Lung (tissue), 12 donors: ENCODE data around the gene SRCIN1. TPM values are rescaled to one million over a fixed set of nuclear protein-coding genes. Genes with fewer than 3 reads are reported as not detected.

ENCODE experiments used
- ATAC-seq: fragments of 200-7000 bp; cut with Tn5 transposase; one replicate; pipeline ENCODE4 v1.9.1; 2020; ENCODE audit warnings: moderate number of reproducible peaks; ENCODE audit not compliant: insufficient read depth, low FRiP score
- DNase-seq, 3 donors: peaks; one replicate each; pipeline ENCODE4 v3.0.0-alpha.2; 2013 to 2017
- H3K27ac ChIP-seq, 2 donors: one replicate each; pipeline ENCODE4 v1.5.1; 2013; ENCODE audit warnings: mild to moderate bottlenecking in 2 of 2, moderate library complexity in 2 of 2, control low read depth in 1 of 2, inconsistent platforms in 1 of 2, low read depth in 1 of 2, low read length in 1 of 2
- H3K27me3 ChIP-seq, 3 donors: one replicate each; pipeline ENCODE4 v1.5.1; 2013; ENCODE audit warnings: low read length in 2 of 3; ENCODE audit not compliant: control insufficient read depth in 3 of 3, insufficient read depth in 3 of 3
- H3K36me3 ChIP-seq, 4 donors: one replicate each; pipeline ENCODE4 v1.5.1; 2013; ENCODE audit warnings: low read length in 4 of 4, mild to moderate bottlenecking in 1 of 4, moderate library complexity in 1 of 4; ENCODE audit not compliant: control insufficient read depth in 4 of 4, insufficient read depth in 4 of 4
- H3K4me1 ChIP-seq, 5 donors: one replicate each; pipeline ENCODE4 v1.5.1; 2013; ENCODE audit warnings: low read length in 5 of 5, mild to moderate bottlenecking in 2 of 5, moderate library complexity in 1 of 5; ENCODE audit not compliant: control insufficient read depth in 5 of 5, insufficient read depth in 5 of 5
- H3K4me3 ChIP-seq: one replicate; pipeline ENCODE4 v1.5.1; 2013; ENCODE audit warnings: mild to moderate bottlenecking, control low read depth, moderate library complexity
- H3K9ac ChIP-seq, 2 donors: one replicate each; pipeline ENCODE4 v1.5.1; 2013; ENCODE audit warnings: low read length in 2 of 2, control low read depth in 1 of 2; ENCODE audit not compliant: insufficient read depth in 1 of 2
- H3K9me3 ChIP-seq, 4 donors: one replicate each; pipeline ENCODE4 v1.5.1; 2013; ENCODE audit warnings: low read length in 3 of 4, mild to moderate bottlenecking in 1 of 4, moderate library complexity in 1 of 4; ENCODE audit not compliant: control insufficient read depth in 4 of 4, insufficient read depth in 3 of 4
- whole genome bisulfite sequencing, 2 donors: extraction: QIAGEN DNeasy Blood & Tissue Kit; methylation state at CpG; one replicate each; pipeline ENCODE4 v1.1.7; 2013; 5-methylcytosine and 5-hydroxymethylcytosine counted together
- polyA plus RNA-seq, 2 donors: library from polyadenylated mRNA; stranded (reverse); fragments of 200-250 nt; gene quantifications; one replicate each; pipeline ENCODE4 v1.2.1, GENCODE V29; 2013
- total RNA-seq, 2 donors: library from RNA; depleted of rRNA in 1 of 2; stranded (reverse); fragments of >200 nt in 1 of 2; gene quantifications; one replicate each; pipeline ENCODE4 v1.2.1, GENCODE V29; 2014 to 2021
- TF ChIP-seq, protein P1 (sequence below): IDR thresholded peaks from 2 replicates; pipeline ENCODE4 v1.5.1; 2012; ENCODE audit warnings: mild to moderate bottlenecking; ENCODE audit errors: control extremely low read depth, extremely low read depth
- donor health status: control.
- donor health status: control.
- donor health status: Bipolar disorder and iron deficiency.
- donor health status: healthy.
- donor health status: DM: yes; HTN: yes; CAD: no.

SRCIN1 gene
- total and polyA plus RNA-seq, 4 donors: 1.5 to 15.0 (median 2.5) TPM

- Histone ChIP-seq H3K9ac (no peak overlapping the region), H3K9me3 (peaks cover 0 to 2% (median 0%) of the 10 kb centered on the region in 4 donors), H3K4me3 (no peak overlapping the region), H3K4me1 (peaks cover 0 to 16% (median 7%) of the 10 kb centered on the region in 5 donors), H3K27ac (no peak overlapping the region), H3K36me3 (no peaks in the 10 kb centered on the region), H3K27me3 (peaks cover 5 to 50% (median 34%) of the 10 kb centered on the region in 3 donors)
- ATAC-seq: no peak
- DNase-seq: peak in 1 of 3 donors; percentile 36
- TF ChIP-seq, protein P1, sequence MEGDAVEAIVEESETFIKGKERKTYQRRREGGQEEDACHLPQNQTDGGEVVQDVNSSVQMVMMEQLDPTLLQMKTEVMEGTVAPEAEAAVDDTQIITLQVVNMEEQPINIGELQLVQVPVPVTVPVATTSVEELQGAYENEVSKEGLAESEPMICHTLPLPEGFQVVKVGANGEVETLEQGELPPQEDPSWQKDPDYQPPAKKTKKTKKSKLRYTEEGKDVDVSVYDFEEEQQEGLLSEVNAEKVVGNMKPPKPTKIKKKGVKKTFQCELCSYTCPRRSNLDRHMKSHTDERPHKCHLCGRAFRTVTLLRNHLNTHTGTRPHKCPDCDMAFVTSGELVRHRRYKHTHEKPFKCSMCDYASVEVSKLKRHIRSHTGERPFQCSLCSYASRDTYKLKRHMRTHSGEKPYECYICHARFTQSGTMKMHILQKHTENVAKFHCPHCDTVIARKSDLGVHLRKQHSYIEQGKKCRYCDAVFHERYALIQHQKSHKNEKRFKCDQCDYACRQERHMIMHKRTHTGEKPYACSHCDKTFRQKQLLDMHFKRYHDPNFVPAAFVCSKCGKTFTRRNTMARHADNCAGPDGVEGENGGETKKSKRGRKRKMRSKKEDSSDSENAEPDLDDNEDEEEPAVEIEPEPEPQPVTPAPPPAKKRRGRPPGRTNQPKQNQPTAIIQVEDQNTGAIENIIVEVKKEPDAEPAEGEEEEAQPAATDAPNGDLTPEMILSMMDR: no peak
- 1% methylated on average over 18 to 44 of the region's 44 CpGs for whole genome bisulfite sequencing, 2 donors
Measured at GRCh38 chr17:38605411-38605840, 326 bp downstream of the SRCIN1 start.

DNA sequence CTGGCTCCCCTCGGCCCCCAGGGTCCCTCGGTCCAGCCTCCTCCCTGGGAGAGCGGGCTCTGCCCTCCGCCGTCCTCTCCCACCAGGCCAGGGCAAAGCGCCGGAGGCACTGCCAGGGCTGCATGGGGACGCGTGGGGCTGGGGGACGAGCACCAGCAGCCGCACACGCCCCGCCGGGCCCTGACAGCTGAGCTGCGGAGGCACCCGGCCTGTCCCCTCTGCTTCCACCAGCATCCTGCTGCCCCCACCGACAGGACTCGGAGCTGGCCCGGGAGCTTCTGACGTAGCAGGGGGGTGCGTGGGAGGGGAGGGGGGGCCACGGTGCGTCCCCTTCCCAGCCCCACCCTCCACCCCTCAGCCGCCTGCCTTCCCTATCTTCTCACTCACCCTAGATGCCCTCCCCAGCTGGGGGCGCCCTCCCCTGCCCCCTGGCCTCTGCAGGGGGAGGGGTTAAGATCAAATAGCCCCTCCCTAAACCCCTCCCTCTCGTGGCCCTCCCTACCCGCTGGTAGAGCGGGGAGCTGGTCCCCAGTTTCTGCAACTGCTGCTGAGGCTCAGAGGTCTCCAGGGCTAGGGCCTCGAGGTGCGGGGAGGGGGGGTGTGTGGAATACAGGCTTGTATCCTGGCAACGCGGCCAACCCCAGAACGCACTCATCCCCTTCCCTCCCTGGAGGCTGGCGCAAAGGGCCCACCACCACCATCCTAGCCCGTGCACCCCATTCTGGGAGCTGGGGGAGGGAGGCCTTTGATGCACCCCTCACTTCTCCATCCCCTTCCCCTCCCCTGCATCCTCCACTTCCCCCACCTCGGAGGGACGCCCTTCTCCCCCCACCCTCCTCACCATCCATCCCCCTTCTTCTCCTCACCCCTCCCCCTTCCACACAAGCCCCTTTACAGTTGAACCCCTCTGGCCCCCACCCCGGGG is 1.0 kb downstream of the SRCIN1 start:
- H3K4me3 ChIP-seq: no peak overlapping the region
- ATAC-seq: no peak
- 9 to 18% methylated on average over 27 to 38 of the region's 38 CpGs for WGBS, 2 donors

DNA sequence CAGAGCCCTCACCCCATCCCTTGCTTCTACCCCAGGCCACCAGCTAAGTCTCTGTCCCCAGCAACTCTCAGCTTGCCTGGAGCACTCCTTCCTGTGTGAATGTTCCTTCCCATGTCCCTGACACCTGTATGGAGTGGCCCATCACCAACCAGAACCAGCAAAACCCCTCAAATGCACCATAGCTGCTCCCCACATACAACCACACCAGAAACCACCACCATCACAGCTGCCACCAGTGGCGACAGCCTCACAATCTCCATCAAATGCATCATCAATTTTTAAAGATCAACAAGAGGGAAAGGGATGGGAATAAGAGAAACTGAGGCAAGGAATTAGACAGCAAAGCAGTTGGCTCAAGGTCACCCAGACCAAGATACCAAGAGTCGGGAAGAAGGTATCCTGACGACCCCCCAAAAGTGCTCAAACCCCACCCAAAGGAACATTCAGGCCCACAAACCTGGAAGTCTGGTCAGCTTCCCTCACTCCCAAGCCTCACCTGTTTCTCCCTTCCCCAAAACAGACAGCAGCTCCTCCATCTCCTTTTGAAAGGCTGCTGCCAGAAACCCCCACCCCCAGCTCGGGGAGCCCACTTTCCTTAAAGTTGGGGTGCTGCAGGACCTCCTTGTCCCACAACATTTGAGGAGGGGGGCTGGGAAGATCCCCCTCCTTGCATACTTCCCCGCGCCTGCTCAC is 1.8 kb downstream of the SRCIN1 start:
- 46 to 53% methylated on average over 6 of the region's 6 CpGs for WGBS, 2 donors
- no peak overlapping the region for H3K9ac ChIP-seq
- H3K9me3 ChIP-seq: peaks cover 0 to 2% (median 0%) of the 10 kb centered on the region in 4 donors
- no peak for ATAC-seq
- no peak for DNase-seq
- peaks cover 5 to 45% (median 29%) of the 10 kb centered on the region in 3 donors for H3K27me3 ChIP-seq
- H3K36me3 ChIP-seq: no peaks in the 10 kb centered on the region
- TF ChIP-seq, protein P1: no peak
- no peak overlapping the region for H3K4me3 ChIP-seq
- H3K4me1 ChIP-seq: peaks cover 0 to 16% (median 7%) of the 10 kb centered on the region in 5 donors
- no peak overlapping the region for H3K27ac ChIP-seq

More for the DNA sequence above, 1.0 kb downstream of the SRCIN1 start:
- H3K27me3 ChIP-seq: peaks cover 5 to 48% (median 33%) of the 10 kb centered on the region in 3 donors
- peaks cover 0 to 2% (median 0%) of the 10 kb centered on the region in 4 donors for H3K9me3 ChIP-seq
- TF ChIP-seq, protein P1: no peak
- peak; percentile 34 to 55 (median 35) for DNase-seq
- peaks cover 0 to 16% (median 7%) of the 10 kb centered on the region in 5 donors for H3K4me1 ChIP-seq
- H3K36me3 ChIP-seq: no peaks in the 10 kb centered on the region
- no peak overlapping the region for H3K27ac ChIP-seq
- no peak overlapping the region for H3K9ac ChIP-seq
